Activated naive CD8-positive, alpha-beta T cell treated with anti-CD3 and anti-CD28 coated beads, Interleukin-2, amount 10 ng/mL, durations not matched to agents 7 days and 5 days (primary cell): ENCODE measurements around the gene LSM3. TPM values are rescaled to one million over a fixed set of nuclear protein-coding genes. Genes with fewer than 3 reads are reported as not detected.
A peak's percentile ranks its signal among the peaks of the same experiment; 100 is the strongest.
"Not testable (repeated sequence)": the region's sequence is repeated elsewhere in the genome, so short reads cannot be mapped to it uniquely, and the experiment has no call there.

Source experiments
- ATAC-seq: fragments of 150-1000 bp; cut with Tn5 transposase; one replicate; pipeline ENCODE4 v1.10.0; 2021; ENCODE audit warnings: low read depth, moderate library complexity
- POLR2A ChIA-PET: fragments of 350-600 bp; sonication (Branson Sonifier 250); formaldehyde crosslinking; loops from one replicate; lab custom pipeline; 2021; ENCODE audit warnings: antibody characterized with exemption; lab: Charles Lee
- DNase-seq: peaks from one replicate; pipeline ENCODE4 v3.0.0; 2021
- H3K27ac Mint-ChIP-seq: one replicate; pipeline ENCODE4 v1.8.0; 2022; ENCODE audit warnings: mild to moderate bottlenecking, mixed read lengths
- H3K27me3 Mint-ChIP-seq: one replicate; pipeline ENCODE4 v1.8.0; 2022; ENCODE audit warnings: mild to moderate bottlenecking, moderate library complexity, mixed read lengths
- H3K36me3 Mint-ChIP-seq: one replicate; pipeline ENCODE4 v1.8.0; 2021; ENCODE audit warnings: mild to moderate bottlenecking, mixed read lengths
- H3K4me1 Mint-ChIP-seq: one replicate; pipeline ENCODE4 v1.8.0; 2021; ENCODE audit warnings: mixed read lengths
- H3K4me3 Mint-ChIP-seq: one replicate; pipeline ENCODE4 v1.8.0; 2022; ENCODE audit warnings: mild to moderate bottlenecking, moderate library complexity, mixed read lengths
- H3K9me3 Mint-ChIP-seq: one replicate; pipeline ENCODE4 v1.8.0; 2021; ENCODE audit warnings: mixed read lengths
- total RNA-seq, 2 experiments: library from RNA; stranded (reverse); gene quantifications; one replicate each; pipeline ENCODE4 v1.2.3, GENCODE V29; 2021

The LSM3 gene
- total RNA-seq, 2 experiments from 2014 or later: 14.3 to 14.4 TPM

- Mint-ChIP-seq H3K4me3 (no peak overlapping the region), H3K4me1 (no peaks in the 10 kb centered on the region), H3K27ac (no peak overlapping the region), H3K9me3 (no peaks in the 10 kb centered on the region), H3K27me3 (peaks cover 2% of the 10 kb centered on the region), H3K36me3 (no peaks in the 10 kb centered on the region)
- POLR2A ChIA-PET: no interaction called here
- DNase-seq: no peak
- ATAC-seq: no peak
These were observed 34.6 kb downstream of the LSM3 start for GRCh38 chr3:14213066-14213774.

GRCh38 chr3:14214764-14215163 is 36.1 kb downstream of the LSM3 start:
- ATAC-seq (no peak), DNase-seq (no peak)
- Mint-ChIP-seq H3K9me3 (peaks cover under 1% of the 10 kb centered on the region), H3K4me1 (no peaks in the 10 kb centered on the region), H3K4me3 (no peak overlapping the region), H3K36me3 (no peaks in the 10 kb centered on the region), H3K27ac (no peak overlapping the region), H3K27me3 (peaks cover 4% of the 10 kb centered on the region)
- POLR2A ChIA-PET: no interaction called here

GRCh38 chr3:14216257-14217048 is 37.8 kb downstream of the LSM3 start:
- H3K4me3 Mint-ChIP-seq: peak overlapping the region; percentile 68
- H3K4me1 Mint-ChIP-seq: no peaks in the 10 kb centered on the region
- ATAC-seq (peak; percentile 85), DNase-seq (peak; percentile 38)
- POLR2A ChIA-PET: no interaction called here
- H3K27me3 Mint-ChIP-seq: peaks cover 14% of the 10 kb centered on the region
- H3K9me3 Mint-ChIP-seq: peaks cover 8% of the 10 kb centered on the region
- peak overlapping the region; percentile 38 for H3K27ac Mint-ChIP-seq
- peaks cover 1% of the 10 kb centered on the region for H3K36me3 Mint-ChIP-seq

- Mint-ChIP-seq H3K4me1 (peaks cover 2% of the 10 kb centered on the region), H3K27ac (no peak overlapping the region), H3K36me3 (peaks cover 4% of the 10 kb centered on the region), H3K27me3 (peaks cover 23% of the 10 kb centered on the region), H3K9me3 (peaks cover 13% of the 10 kb centered on the region), H3K4me3 (no peak overlapping the region)
- DNase-seq (no peak), ATAC-seq (no peak)
- POLR2A ChIA-PET: no interaction called here
These were observed 39.7 kb downstream of the LSM3 start for GRCh38 chr3:14218355-14218754.

GRCh38 chr3:14220933-14221332 is 42.3 kb downstream of the LSM3 start:
- Mint-ChIP-seq H3K4me3 (no peak overlapping the region), H3K27ac (no peak overlapping the region), H3K27me3 (peaks cover 27% of the 10 kb centered on the region), H3K4me1 (peaks cover 5% of the 10 kb centered on the region), H3K9me3 (peaks cover 13% of the 10 kb centered on the region), H3K36me3 (peaks cover 4% of the 10 kb centered on the region)
- POLR2A ChIA-PET: no interaction called here
- DNase-seq (no peak), ATAC-seq (no peak)

- Mint-ChIP-seq H3K4me1 (peaks cover 5% of the 10 kb centered on the region), H3K36me3 (peaks cover 4% of the 10 kb centered on the region), H3K4me3 (no peak overlapping the region), H3K9me3 (peaks cover 13% of the 10 kb centered on the region), H3K27ac (no peak overlapping the region), H3K27me3 (peaks cover 27% of the 10 kb centered on the region)
- POLR2A ChIA-PET: no interaction called here
- no peak for ATAC-seq
- no peak for DNase-seq
These were observed 43.3 kb downstream of the LSM3 start for GRCh38 chr3:14221902-14222301.

- Mint-ChIP-seq H3K4me3 (no peak overlapping the region), H3K9me3 (peaks cover 13% of the 10 kb centered on the region), H3K36me3 (peaks cover 4% of the 10 kb centered on the region), H3K4me1 (peaks cover 5% of the 10 kb centered on the region), H3K27ac (no peak overlapping the region), H3K27me3 (peaks cover 27% of the 10 kb centered on the region)
- DNase-seq (no peak), ATAC-seq (no peak)
- POLR2A ChIA-PET: no interaction called here
These were observed 43.8 kb downstream of the LSM3 start for GRCh38 chr3:14222457-14222856.

GRCh38 chr3:14222900-14223594 is 44.4 kb downstream of the LSM3 start:
- POLR2A ChIA-PET: no interaction called here
- peaks cover 5% of the 10 kb centered on the region for H3K4me1 Mint-ChIP-seq
- H3K4me3 Mint-ChIP-seq: no peak overlapping the region
- peaks cover 13% of the 10 kb centered on the region for H3K9me3 Mint-ChIP-seq
- DNase-seq: no peak
- H3K27ac Mint-ChIP-seq: no peak overlapping the region
- H3K36me3 Mint-ChIP-seq: peaks cover 4% of the 10 kb centered on the region
- H3K27me3 Mint-ChIP-seq: peaks cover 27% of the 10 kb centered on the region
- ATAC-seq: no peak

- Mint-ChIP-seq H3K27ac (no peak overlapping the region), H3K4me3 (no peak overlapping the region), H3K27me3 (peaks cover 32% of the 10 kb centered on the region), H3K4me1 (peaks cover 5% of the 10 kb centered on the region), H3K36me3 (peaks cover 4% of the 10 kb centered on the region), H3K9me3 (peaks cover 13% of the 10 kb centered on the region)
- DNase-seq (no peak), ATAC-seq (no peak)
- POLR2A ChIA-PET: no interaction called here
These were observed 45.0 kb downstream of the LSM3 start for GRCh38 chr3:14223595-14223994.

GRCh38 chr3:14224895-14225294 is 46.3 kb downstream of the LSM3 start:
- peaks cover 12% of the 10 kb centered on the region for H3K9me3 Mint-ChIP-seq
- peaks cover 5% of the 10 kb centered on the region for H3K4me1 Mint-ChIP-seq
- DNase-seq: no peak
- H3K27ac Mint-ChIP-seq: no peak overlapping the region
- ATAC-seq: no peak
- POLR2A ChIA-PET: no interaction called here
- no peak overlapping the region for H3K4me3 Mint-ChIP-seq
- peaks cover 4% of the 10 kb centered on the region for H3K36me3 Mint-ChIP-seq
- H3K27me3 Mint-ChIP-seq: peaks cover 32% of the 10 kb centered on the region

GRCh38 chr3:14225421-14225820 is 46.8 kb downstream of the LSM3 start:
- H3K36me3 Mint-ChIP-seq: peaks cover 4% of the 10 kb centered on the region
- ATAC-seq: no peak
- no peak for DNase-seq
- no peak overlapping the region for H3K4me3 Mint-ChIP-seq
- peaks cover 30% of the 10 kb centered on the region for H3K27me3 Mint-ChIP-seq
- H3K27ac Mint-ChIP-seq: no peak overlapping the region
- H3K9me3 Mint-ChIP-seq: peaks cover 8% of the 10 kb centered on the region
- POLR2A ChIA-PET: no interaction called here
- H3K4me1 Mint-ChIP-seq: peaks cover 5% of the 10 kb centered on the region

- H3K4me1 Mint-ChIP-seq, H3K9me3 Mint-ChIP-seq, H3K36me3 Mint-ChIP-seq, H3K4me3 Mint-ChIP-seq, DNase-seq, POLR2A ChIA-PET, H3K27ac Mint-ChIP-seq, ATAC-seq: not testable (repeated sequence)
- peaks cover 27% of the 10 kb centered on the region for H3K27me3 Mint-ChIP-seq
These were observed 47.7 kb downstream of the LSM3 start for GRCh38 chr3:14226351-14226750.

GRCh38 chr3:14227856-14228255 is 49.2 kb downstream of the LSM3 start:
- Mint-ChIP-seq H3K27me3 (peaks cover 32% of the 10 kb centered on the region), H3K4me3 (no peak overlapping the region), H3K9me3 (peaks cover 2% of the 10 kb centered on the region), H3K27ac (no peak overlapping the region), H3K4me1 (peaks cover 9% of the 10 kb centered on the region), H3K36me3 (peaks cover 1% of the 10 kb centered on the region)
- POLR2A ChIA-PET: no interaction called here
- no peak for ATAC-seq
- no peak for DNase-seq
